ENCODE results near the gene MEX3B.
"Not testable (repeated sequence)": the region's sequence is repeated elsewhere in the genome, so short reads cannot be mapped to it uniquely, and the experiment has no call there.

Gene MEX3B

DNA sequence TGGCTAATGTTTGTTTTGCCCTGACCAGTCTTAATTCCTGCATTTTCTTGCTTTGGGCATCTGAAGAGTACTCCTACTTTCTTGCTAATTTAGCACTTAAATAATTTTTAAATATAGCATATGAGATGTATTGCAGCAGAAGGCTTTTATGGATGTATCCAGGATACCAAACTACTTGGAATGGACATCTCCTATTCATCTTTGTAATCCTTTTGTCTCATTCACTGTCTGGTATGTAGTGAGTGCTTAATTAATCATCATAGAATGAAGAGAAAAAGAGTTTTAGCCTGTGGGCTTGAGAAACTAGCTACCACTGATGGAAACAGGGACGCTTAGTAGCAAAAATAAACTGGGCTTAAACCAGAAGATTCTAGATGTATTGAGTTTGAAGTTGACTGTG is 40.6 kb downstream of the MEX3B start:
- no peak for DNase-seq (ENCODE audit: low spot score)

- DNase-seq (ENCODE audit: low spot score): no peak
Observed at GRCh38 chr15:82003916-82004315, 41.9 kb downstream of the MEX3B start.

- not testable (repeated sequence) for DNase-seq (ENCODE audit: low spot score)
Observed at GRCh38 chr15:81995081-81995480, 50.7 kb downstream of the MEX3B start.

- no peak for DNase-seq (ENCODE audit: low spot score)
Observed at GRCh38 chr15:81992523-81992922, 53.3 kb downstream of the MEX3B start.
